HG02678 (cell line): ENCODE results near the gene TRIM24.

Source experiments
- ATAC-seq: cut with Tn5 transposase; IDR thresholded peaks from one replicate; pipeline ENCODE4 v1.9.1; 2021; ENCODE audit warnings: mild to moderate bottlenecking, moderate library complexity; ENCODE audit not compliant: unreplicated experiment

Gene TRIM24

GRCh38 chr7:138568655-138569054 lies 108.6 kb downstream of the TRIM24 start:
- ATAC-seq = no peak

GRCh38 chr7:138569418-138569817 lies 109.4 kb downstream of the TRIM24 start:
- no peak for ATAC-seq

DNA sequence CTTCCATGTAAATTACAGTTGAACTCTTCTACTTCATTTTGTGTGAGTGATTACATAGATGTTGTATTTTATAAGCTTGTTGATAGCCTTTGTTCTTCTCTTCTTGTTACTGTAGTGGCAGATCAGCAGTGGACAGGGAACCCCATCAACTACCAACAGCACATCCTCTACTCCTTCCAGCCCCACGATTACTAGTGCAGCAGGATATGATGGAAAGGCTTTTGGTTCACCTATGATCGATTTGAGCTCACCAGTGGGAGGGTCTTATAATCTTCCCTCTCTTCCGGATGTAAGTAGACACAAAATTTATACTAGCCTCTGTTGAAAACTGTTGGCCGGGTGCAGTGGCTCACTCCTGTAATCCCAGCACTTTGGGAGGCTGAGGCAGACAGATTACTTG lies 110.7 kb downstream of the TRIM24 start:
- no peak for ATAC-seq

DNA sequence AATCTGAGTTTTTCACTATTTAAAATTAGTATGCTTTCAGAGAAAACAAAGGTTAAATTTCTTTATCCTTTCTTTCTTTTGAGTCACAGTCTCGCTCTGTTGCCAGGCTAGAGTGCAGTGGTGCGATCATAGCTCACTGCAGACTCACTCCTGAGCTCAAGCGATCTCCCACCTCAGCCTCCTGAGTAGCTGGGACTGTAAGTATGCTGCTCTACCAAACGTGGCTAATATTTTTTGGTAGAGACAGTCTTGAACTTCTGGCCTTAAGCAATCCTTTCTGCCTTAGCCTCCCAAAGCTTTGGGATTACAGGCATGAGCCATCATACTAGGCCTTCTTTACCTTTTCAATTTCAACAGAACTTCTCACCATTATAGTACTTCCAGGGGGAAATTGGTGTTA lies 113.7 kb downstream of the TRIM24 start:
- ATAC-seq = no peak

GRCh38 chr7:138575897-138576428 lies 115.9 kb downstream of the TRIM24 start:
- ATAC-seq = no peak

GRCh38 chr7:138579136-138579535 lies 119.1 kb downstream of the TRIM24 start:
- no peak for ATAC-seq

DNA sequence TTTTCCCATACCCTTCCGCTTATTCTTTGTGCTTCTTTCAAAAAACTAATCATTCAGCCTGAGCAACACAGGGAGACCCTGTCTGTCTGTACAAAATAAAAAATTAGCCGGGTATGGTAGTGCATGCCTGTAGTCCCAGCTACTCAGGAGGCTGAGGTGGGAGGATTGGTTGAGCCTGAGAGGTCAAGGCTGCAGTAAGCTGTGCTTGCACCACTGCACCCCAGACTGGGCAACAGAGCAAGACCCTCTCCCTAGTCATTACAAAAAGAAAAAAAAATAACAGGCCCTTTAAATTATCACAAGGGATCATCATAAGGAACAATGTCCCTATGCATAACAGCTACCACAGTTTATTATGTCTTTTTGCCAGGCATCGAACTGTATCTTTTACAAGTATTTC lies 119.6 kb downstream of the TRIM24 start:
- no peak for ATAC-seq

GRCh38 chr7:138581065-138581464 lies 121.0 kb downstream of the TRIM24 start:
- ATAC-seq = no peak

GRCh38 chr7:138584283-138584682 lies 124.2 kb downstream of the TRIM24 start:
- no peak for ATAC-seq

GRCh38 chr7:138584696-138585095 lies 124.6 kb downstream of the TRIM24 start:
- no peak for ATAC-seq

DNA sequence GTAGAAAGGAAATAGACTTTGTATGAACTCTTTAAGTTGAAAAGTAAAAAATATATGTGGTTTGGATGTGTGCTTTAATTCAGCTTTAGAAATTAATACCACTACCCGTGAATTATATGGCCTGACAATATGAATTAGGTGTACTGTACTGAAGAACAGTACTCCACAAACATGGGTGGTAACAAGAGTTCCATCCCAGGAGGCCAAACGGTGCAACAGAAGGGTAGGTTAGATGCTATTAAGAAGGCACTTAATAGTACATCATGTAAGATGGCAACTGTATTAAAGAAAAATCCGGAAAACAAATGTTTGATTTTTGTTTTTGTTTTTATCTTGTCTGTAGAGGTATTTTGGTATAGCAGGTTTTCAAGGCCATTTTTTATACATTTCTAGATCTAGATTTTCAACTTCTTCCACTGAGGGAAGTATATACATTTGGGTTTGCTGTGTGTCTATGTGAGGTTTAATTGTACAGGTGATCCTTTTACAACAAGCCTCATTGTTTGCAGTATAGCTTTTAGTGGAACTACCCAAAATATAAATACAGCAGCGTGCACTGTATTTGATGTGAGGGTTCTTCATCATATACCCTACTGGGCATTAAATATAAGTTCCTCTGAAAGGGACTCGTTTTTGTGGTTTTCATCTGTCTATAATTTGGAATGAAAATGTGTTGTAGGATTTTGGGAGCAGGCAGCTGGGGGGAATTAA lies 125.4 kb downstream of the TRIM24 start:
- no peak for ATAC-seq

- ATAC-seq = no peak
Measured at GRCh38 chr7:138587485-138587884, 127.4 kb downstream of the TRIM24 start.

DNA sequence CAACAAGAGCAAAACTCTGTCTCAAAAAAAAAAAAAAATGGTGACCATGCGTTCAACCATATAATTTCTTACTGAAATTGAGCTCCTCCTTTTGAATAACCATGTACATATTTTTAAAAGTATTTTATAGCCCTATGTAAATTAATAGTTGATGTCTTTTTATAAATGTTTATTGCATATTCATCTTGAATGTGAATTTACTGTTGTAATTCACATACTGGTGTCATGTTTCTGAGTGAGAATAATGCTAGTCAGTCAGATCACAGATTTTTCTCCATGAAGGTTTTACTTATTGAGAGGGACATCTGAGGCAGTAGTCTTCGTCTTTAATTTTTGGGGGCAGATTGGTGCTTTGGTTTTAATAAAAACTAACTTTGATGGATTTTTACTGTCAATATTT lies 128.9 kb downstream of the TRIM24 start:
- ATAC-seq = no peak

DNA sequence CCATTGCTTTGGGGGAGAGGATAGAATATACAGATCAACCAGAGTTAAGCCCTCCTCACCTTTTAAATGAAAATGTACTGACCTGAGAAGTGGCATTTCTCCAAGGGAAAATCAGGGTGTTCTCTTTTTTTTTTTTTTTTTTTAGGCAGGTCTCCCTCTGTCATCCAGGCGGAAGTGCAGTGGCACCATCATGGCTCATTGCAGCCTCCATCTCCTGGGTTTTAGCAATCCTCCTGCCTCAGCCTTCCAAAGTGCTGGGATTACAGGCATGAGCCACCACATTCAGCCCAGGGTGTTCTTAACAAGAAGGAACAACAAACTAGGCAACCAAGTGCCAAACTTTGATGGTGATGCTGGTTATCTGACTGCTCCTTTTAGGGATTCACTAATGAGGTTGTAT lies 130.1 kb downstream of the TRIM24 start:
- ATAC-seq = no peak

DNA sequence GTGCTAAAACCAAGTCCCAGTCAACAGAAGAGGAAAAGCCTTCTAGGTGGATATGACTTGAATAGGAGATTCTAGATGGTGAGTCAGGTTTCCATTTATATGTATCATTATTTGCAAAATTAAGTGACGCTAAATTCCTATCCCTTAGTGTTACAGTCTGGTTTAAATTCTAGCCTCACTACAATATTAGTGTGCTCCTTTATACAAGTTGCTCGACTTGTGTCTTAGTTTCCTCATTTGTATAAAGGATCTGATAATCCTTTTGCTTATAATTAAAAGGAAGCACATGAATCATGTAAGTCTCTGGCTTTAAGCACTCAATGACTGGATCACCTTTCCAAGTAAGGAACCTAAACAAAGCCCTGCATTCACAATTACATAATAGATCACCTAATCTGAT lies 135.4 kb downstream of the TRIM24 start:
- no peak for ATAC-seq

GRCh38 chr7:138602451-138602850 lies 142.4 kb downstream of the TRIM24 start:
- no peak for ATAC-seq

DNA sequence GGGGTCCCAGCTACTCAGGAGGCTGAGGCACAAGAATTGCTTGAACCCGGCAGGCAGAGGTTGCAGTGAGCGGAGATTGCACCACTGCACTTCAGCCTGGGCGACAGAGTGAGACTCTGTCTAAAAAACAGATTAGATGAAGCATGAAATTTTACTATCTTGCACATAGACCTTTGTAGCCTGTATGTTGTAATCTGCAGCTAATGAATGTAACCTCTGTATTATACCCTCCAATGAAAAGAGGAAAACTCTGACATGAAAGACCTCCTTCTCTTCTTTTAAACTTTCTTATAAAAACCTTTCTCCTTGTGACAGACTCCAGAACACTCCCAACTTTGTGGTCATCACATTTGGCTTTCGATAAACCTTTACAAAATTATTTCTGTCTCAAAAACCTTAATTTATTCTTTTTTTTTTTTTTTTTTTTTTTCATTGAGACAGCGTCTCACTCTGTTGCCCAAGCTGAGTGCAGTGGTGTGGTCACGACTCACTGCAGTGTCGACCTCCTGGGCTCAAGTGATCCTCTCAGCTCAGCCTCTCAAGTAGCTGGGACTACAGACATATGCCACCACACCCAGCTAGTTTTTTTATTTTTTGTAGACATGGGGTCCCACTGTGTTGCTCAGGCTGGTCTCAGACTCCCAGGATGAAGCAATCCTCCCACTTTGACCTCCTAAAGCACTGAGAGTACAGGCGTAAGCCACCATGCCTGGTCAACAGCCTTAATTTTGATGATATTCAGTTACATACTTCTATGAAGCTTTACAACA lies 143.7 kb downstream of the TRIM24 start:
- ATAC-seq = no peak

GRCh38 chr7:138606236-138606635 lies 146.2 kb downstream of the TRIM24 start:
- no peak for ATAC-seq

GRCh38 chr7:138607216-138608126 lies 147.4 kb downstream of the TRIM24 start:
- ATAC-seq = no peak

DNA sequence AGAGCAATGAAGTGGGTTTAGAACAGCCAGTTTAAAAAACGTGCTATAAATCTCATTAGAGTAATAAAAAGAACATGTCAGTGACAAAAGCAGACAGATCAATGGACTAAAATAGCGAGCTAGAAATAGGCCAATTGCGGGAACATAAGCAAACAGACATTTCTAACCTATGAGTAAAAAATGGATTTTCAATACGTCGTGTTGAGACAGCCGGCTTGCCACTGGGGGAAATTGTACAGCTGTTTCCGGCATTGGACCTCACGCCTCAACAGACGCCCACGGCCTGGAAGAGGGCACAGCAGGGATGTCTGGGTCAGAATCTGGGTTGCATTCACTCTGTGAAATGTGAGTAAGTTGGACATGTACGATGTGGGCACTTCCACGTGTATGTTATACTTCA lies 148.2 kb downstream of the TRIM24 start:
- ATAC-seq = no peak

- ATAC-seq = no peak
Measured at GRCh38 chr7:138610671-138611170, 150.7 kb downstream of the TRIM24 start.
